Measurements from ENCODE around the gene HNF4A.
A peak's percentile ranks its signal among the peaks of the same experiment; 100 is the strongest.
"Not testable (repeated sequence)": the region's sequence is repeated elsewhere in the genome, so short reads cannot be mapped to it uniquely, and the experiment has no call there.

HNF4A gene

DNA sequence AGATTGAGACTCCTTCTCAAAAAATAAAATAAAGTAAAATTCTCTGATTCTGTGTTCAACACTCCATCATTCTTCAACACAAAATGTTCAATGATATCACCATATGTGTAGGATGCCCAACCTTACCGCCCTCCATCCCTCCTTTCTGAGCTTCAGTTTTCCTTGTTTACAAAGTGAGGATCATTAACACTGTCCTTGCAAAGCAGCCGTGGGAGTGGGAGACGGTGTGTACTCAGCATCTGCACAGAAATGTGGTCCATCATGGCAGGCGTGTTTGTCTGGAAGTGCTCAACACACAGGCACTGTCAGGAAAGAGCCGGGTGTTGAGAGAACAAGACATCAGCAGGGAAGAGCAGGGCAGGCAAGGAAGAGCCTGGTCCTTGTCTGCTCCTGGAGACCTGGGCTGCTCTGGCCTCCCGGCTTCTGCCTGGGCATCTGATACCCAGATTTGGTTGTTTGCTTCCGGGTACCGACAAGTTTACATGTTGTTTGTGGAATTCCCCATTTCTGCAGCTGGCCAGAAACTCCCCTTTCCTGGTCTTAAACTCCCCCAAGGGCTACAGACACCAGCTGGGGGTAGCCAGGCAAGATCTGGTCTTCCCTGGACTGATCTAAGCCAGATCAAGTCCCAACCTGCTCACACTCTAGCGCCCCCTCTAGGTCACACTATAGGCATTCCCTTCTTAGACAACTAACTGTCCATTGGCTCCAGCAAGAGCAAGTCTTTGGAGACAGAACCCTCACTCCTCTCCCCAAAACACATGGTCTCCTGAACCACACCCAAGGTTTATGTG lies 93.5 kb downstream of the HNF4A start:
- DNase-seq = no peak

DNA sequence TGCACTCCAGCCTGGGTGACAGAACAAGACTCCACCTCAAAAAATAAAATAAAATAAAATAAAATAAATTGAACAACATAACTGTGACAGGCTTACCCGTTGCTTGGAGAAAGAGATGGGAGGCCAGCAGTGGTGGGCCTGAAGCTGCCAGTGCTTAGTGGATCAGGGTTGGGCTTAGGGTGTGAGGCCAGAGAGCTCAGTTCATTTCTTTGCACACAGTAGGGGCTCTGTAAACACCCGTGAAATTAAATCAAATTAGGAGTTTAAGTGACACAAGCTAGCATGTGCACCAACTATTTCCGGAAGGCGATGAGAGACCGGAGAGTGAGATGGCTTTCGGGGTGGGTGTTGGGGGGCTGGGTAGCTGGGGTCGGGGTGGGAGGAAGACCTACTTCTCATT lies 94.4 kb downstream of the HNF4A start:
- DNase-seq = no peak

DNA sequence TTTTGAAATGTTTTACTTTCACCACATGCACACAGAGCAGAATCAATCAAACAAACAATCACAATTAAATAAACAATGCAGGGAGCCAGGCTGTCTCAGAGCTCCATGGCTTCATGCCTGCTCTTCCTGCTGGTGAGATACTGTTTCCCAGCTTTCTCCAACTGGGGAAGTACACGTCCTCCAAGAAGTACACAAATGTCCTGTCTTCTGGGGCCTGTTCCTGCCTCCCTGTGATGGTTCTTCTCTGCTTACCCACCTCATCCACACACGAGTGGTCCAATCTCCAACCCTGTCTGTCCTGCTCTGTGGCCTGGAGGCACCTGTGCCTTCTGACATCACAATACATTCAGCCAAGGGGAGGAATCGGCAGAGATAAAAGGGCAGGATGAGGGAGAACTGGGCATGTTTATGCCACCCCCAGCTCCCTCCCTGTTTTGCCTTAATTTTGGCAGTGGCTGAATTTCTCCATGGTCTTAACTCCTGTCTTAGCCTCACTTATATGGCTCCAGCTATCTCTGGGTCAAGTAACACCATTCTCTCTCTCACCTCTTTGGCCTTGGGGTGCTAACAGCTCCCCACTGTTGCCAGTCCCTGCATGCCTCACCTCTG lies 94.9 kb downstream of the HNF4A start:
- no peak for DNase-seq

DNA sequence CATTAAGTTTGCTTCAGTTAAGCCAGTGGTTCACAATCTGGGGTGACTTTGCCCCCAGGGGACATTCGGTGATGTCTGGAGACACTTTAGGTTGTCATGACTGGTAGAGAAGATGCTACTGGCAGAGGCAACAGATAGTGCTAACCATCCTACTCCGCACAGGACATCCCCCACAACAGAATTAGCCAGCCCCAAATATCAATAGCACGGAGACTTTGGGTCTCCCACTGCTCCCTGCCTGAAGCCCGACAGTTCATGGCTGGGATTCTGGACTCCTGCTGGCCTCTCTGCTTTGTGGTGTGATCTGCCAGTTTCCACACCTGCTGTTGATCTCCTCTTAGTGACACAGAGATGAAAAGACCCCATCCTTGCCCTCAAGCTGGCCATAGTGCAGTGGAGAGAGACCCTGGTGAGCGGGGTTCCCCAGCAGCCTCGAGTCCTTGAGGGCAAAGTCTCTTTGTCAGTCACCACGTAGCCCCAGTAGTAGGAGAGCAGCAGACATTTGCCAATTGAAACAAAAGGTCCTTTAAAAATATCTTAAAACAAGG lies 95.5 kb downstream of the HNF4A start:
- DNase-seq = no peak

DNA sequence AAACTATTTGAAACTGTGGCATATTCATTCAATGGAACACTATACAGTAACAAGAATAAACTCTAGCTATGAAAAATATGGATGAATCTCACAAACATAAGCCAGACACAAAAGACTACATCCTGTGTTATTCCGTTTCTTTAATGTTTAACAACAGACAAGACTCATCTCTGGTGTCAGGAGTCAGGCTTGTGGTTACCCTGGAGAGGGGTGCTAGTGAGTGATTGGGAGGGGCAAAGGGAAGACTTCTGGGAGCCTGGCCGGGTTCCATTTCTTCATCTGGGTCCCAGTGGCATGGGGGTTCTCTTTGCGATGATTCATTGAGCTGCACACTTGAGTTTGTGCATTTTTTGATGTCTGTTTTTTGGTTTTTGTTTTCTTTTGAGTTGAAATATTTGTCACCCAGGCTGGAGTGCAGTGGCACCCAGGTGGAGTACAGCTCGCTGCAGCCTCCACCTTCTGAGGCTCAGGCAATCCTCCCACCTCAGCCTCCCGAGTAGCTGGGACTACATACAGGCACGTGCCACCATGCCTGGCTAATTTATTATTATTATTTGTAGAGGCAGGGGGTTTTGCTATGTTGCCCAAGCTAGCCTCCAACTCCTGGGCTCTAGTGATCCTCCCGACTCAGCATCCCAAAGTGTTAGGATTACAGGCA lies 98.9 kb downstream of the HNF4A start:
- DNase-seq = no peak

DNA sequence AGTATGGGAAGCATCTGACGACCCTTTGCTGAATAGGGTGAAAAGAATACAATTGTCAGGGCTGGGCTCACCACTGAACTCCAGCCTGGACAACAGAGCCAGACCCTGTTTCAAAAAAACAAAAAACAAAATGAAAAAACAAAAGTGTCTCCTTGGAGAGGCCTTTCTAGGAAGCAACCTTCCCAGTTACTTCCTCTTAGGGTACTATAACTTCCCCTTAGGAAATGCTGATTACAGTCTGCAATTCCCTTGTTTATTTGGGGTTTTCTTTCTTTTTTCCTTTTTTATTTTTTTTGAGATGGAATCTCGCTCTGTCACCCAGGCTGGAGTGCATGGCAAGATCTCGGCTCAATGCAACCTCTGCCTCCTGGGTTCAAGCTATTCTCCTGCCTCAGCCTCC lies 99.6 kb downstream of the HNF4A start:
- DNase-seq = no peak

DNA sequence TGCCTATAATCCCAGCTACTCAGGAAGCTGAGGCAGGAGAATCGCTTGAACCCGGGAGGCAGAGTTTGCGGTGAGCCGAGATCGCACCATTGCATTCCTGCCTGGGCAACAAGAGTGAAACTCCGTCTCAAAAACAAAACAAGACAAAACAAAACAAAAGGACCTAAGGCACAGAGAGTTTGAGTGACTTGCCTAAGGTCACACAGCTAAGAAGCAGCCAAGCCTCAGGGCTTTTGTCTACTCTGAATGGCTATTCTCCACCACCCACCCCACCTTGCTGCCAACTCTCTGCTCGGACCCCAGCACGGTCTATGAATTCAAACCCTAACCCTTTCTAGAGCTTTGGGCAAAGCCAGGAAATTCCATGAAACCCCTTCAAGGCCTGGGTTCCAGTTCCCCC lies 101.1 kb downstream of the HNF4A start:
- DNase-seq = no peak

DNA sequence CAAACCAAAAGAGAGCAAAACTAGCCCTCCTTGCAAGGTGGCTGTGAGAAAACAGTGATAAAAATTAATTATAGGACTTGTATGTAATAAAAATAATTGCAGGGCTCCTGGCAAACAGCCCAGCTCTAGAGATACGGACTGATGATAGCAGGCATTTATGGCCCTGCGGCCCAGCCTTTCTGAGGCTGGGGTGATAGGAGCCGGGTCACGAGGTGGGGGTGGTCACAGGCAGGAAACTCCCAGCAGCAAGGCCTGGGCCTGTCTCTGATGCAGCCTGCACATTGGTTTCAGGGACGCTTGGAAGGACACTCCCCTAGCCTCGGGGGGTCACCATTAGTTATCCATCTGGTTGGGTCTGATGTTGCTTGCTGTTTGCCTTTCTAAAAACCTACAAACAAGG lies 101.5 kb downstream of the HNF4A start:
- no peak for DNase-seq

DNA sequence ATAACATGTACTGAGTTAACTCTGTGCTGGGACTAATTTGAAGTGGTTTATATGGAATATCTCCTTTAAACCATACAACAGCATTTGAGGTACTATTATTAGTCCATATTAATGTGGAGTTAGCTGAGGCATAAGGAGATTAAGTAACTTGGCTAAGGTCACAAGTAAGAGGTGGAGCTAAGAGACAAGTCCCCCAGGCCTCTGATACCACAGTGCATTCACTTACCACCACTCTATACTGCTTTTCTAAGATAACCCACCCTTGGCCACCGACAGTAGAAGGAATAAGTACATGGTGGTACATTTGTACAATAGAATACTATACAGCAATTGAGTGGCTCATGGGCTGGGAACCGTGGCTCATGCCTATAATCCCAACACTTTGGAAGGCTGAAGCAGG lies 103.8 kb downstream of the HNF4A start:
- DNase-seq = no peak

DNA sequence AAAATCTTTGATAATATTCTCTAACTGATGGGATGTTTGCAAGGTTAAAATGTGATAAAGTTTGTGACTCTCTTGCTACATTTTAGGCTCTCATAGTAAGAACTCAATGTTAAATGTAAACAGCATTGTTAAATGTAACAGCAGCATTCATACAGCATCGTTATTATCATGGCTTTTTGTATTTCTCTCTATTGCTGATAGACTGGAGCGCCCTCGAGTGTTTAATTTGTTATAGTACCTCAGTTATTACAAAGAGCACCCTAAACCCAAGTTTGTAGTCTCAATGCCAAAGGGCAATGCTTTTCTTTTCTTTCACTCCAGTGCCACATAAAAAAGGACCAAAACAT lies 105.3 kb downstream of the HNF4A start:
- DNase-seq = no peak

DNA sequence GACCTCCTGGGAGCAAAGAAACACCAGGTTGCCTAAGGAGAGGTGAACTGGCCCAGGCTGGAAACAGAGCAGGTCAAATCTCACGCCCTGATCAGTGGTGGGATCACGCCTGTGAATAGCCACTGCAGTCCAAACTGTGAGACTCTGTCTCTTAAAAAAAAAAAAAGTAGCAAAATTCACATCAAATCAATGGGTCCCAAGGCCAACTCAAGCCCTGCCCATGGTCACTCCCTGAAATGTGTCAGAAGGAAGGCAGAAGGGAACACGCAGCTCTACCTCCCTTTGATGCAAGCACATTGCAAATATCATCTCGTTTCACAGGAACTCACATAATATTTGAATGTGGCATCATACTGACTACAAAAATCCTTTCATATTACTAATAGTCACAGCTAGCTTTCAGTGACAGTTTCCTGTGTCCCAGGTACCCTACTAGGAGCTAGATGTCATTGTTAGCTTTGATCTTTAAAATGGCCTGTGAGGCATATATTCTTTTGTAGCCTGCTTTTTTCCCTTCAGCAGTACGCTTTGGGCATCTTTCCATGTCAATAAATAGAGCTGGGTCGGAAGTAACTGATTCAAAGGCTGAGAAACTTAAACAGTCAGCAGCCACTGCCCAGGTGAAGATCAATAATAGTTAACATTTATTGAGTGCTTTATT lies 105.8 kb downstream of the HNF4A start:
- no peak for DNase-seq

DNA sequence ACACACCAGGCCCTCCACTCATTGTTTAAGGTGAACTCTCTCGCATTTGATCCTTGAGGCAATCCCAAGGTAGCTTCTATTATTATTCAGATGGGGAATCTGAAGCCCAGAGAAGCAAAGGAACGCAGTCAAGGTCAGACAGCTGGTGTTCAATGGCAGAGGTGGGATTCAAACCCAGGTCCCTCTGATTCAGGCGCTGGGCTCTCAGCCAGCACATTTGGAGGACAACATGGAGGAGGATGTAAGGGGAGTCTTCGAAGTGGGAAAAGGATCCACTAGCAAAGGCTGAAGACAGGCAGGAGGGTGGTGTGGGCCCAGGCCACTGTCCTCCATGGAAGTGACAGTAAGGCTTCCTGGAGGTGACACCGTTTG lies 106.3 kb downstream of the HNF4A start:
- no peak for DNase-seq

DNA sequence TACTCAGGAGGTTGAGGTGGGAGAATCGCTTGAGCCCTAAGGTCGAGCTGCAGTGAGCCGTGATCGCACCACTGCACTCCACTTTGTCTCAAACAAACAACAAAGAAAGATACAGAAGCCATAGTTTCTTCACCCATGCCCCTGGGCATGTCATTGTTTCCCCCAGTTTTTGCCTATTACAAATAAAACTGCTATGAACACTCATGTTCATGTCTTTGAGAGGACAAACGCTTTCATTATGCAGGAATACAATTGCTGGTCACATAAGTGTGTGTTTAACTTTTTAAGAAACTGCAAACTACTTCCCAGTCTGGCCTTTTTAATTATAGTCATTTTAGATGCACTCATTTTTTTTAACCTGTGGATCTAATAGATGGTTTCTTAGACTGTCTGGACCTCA lies 108.0 kb downstream of the HNF4A start:
- DNase-seq = no peak

DNA sequence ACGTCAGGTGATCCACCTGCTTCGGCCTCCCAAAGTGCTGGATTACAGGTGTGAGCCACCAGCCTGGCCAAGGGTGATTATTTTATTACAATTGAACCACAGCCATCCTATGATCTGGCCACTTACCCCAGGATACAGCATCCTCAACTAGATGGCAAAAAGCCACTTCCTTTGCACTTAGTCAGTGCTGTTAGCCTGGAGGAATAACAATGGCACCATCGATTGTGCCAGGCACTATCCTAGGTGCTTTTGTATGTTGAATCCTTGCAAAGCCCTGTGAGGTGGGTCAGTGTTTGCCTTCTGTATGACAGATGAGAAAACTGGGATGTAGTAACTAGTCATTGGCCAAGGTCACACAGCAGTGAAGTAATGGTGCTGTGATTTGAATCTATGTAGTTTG lies 109.0 kb downstream of the HNF4A start:
- no peak for DNase-seq

DNA sequence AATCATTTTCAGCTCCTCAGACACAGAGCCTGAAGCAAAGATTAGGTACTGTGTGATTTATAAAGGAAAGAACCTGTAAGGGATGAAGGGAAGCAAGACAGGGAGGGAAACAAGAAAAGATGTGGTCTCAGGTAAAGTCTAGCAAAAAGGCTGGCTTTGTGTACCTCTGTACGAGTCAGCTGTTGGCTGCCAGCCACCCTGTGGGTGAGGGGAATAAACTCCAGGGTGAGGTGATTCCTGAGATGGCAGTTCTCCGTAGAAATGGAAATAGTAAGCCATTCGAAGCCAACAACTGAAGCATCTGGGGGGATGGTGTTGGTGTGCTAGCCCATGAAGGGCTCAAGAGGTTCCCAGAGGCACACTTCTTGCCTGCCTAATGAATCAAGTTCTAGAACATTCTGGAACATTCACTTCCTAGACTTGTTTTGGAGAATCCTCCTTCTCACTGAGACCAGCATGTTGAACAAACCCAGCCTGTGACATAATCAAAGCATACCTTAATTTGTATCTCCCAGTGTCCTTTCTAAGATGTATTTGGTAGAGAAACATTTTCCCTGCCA lies 109.6 kb downstream of the HNF4A start:
- no peak for DNase-seq

DNA sequence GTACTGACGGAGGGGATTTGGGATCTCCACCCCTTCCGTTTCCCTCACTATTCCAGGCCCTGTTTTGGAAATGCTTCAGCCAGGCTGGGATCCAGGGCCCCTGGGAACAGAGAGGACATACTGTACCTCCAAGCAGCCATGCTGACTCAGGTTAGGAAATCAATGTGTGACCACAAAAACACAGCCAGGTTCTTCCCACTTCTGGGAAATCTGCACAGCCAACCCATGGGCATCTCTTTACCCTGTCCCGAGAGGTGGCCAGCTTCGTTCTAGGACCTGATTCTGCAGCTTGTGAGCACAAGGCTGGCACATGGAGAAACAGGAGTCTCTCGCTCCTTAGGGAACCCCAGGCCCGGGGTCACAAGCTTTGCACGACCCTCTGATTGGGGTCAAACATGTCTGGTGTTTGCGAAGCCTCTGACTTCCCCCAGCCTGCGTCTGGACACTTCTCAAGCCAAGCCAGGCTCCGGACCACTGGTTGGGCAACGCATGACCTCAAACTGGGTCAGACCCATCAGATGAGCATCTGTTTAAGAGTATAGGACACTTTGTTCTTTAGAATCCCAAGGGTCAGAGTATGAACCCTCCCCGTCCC lies 111.9 kb downstream of the HNF4A start:
- no peak for DNase-seq

DNA sequence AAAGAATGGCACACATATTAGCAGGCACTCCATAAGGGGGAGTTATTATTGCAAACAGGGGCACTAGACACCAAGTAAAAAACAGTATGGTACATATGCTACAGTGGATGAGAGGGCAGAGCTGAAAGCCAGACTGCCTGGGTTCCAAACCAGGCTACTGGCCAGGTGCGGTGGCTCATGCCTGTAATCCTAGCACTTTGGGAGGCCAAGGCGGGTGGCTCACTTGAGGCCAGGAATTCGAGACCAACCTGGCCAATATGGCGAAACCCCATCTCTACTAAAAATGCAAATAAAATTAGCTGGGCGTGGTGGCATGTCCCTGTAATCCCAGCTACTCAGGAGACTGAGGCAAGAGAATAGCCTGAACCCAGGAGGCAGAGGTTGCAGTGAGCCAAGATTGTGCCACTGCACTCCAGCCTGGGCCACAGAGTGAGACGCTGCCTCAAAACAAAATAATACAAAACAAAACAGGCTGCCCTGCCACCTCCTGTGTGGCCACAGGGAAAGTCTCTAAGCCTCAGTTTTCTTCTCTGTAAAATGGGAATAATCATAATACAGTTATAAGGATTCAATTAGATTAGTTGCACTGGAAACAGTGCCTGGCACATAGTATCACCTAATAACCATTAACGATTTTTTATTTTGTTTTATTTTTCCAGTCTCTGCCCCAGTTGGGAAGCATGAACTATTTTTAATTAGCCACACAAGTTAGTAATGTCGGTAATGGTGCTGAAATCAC lies 112.7 kb downstream of the HNF4A start:
- DNase-seq = no peak

DNA sequence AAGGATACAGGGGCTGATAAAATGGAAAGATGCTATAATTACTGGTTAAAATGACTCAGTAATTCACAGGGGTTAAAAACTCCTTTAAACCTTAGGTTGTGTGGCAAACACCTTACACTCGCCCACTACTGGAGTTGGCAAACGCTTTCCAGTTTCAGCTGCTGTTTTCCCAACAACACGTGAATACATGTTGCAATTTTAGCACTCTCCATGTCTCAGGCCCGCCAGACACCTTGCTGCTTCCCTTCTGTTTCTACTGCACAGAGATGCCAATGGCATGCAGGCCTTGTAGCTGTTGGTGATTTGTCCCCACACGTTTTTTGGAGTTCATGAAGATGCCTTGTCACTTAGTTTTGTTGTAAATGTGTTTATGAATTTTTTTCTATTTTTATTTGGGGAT lies 114.8 kb downstream of the HNF4A start:
- peak; percentile 6 to 15 for DNase-seq

DNA sequence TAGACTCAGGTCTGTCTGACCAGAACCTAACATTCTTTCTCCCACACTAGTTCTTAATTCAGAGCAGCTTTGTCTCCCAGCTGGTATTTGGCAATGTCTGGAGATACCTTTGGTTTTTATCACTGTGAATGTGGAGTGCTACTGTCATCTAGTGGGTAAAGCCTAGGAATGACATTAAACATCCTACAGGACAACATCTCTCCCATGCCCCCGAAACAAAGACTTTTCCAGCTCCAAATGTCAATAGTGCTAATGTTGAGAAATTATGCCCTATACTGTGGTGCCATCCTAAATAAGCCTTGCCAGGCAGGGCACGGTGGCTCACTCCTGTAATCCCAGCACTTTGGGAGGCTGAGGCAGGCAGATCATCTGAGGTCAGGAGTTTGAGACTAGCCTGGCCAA lies 116.0 kb downstream of the HNF4A start:
- DNase-seq = peak; percentile 17 to 69

DNA sequence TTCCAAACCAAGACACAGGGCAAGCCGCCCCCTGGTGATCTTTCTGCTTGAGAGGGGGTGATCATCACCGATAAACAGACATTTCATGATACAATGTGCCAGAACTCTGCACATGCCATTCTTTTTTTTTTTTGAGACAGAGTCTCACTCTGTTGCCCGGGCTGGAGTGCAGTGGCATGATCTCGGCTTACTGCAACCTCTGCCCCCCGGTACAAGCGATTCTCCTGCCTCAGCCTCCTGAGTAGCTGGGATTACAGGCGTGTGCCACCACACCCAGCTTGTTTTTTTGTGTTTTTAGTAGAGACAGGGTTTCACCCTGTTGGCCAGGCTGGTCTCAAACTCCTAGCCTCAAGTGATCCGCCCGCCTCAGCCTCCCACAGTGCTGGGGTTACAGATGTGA lies 116.8 kb downstream of the HNF4A start:
- not testable (repeated sequence) for DNase-seq

DNA sequence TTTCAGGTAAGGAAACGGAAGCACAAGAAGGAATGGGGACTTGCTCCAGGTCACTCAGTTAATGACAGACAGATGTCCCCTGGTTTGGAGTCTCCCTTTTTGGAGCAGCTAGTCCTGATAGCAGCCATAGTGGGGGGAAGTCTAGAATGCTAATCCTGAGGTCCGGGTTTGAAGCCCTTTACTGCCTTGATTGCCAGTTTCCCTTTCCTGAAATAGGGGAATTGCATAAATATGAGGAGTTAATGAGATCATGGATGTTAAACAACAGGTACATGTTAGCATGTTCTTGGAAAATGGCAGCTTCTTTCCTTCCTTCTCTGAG lies 119.8 kb downstream of the HNF4A start:
- no peak for DNase-seq
